Stimulated activated CD4-positive, alpha-beta T cell treated with anti-CD3 and anti-CD28 coated beads, Interleukin-4, amount 100 ng/mL, for 4 hours (primary cell): ENCODE results near the gene GRIK4.

Experiments used
- DNase-seq, 2 experiments: peaks; one replicate each; pipeline ENCODE4 v3.0.0-alpha.2; 2020

Gene GRIK4

GRCh38 chr11:120645639-120646038 is 134.1 kb downstream of the GRIK4 start:
- DNase-seq = no peak

- DNase-seq = no peak
These were observed 134.7 kb downstream of the GRIK4 start for GRCh38 chr11:120646206-120646605.

GRCh38 chr11:120647681-120648080 is 136.1 kb downstream of the GRIK4 start:
- no peak for DNase-seq

- no peak for DNase-seq
These were observed 137.2 kb downstream of the GRIK4 start for GRCh38 chr11:120648771-120649170.

DNA sequence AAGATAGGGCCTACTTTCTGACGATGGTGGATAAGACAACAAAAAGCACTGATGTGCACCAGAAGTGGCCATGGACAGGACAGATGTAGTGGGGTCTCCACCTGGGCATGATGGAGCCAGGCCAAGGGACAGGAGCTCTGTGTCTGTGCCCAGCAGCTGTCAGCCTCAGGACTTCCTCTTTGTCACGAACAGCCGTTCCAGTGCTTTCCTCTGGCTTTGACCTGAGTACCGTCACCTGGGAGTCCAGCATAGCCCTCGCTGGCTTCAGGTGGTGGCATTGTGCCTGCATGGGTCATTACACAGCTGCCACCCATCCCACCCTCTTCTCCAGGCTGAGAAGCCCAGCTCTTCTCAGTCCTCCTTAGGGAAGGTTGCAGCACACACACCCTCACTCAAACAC is 137.8 kb downstream of the GRIK4 start:
- no peak for DNase-seq

DNA sequence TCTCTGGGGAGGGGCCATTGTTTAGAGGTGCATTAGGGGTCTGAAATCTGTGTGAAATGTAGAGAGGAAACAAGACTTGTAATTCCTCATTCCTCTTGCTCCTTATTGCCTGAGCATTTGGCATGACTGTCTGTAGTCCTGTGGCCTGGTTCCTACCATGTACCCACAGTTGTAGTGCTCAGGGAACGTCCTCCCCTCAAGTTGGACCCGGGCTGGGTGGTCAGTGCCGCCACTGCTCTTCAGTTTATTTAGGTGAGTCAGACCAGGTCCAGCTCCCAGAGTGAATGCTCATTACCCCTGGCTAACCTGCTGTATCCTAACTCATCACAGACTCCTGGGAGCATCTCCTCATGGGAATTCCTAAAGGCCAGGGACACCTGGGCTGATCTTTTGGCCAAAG is 139.8 kb downstream of the GRIK4 start:
- DNase-seq = no peak

GRCh38 chr11:120651836-120652235 is 140.3 kb downstream of the GRIK4 start:
- DNase-seq = no peak

DNA sequence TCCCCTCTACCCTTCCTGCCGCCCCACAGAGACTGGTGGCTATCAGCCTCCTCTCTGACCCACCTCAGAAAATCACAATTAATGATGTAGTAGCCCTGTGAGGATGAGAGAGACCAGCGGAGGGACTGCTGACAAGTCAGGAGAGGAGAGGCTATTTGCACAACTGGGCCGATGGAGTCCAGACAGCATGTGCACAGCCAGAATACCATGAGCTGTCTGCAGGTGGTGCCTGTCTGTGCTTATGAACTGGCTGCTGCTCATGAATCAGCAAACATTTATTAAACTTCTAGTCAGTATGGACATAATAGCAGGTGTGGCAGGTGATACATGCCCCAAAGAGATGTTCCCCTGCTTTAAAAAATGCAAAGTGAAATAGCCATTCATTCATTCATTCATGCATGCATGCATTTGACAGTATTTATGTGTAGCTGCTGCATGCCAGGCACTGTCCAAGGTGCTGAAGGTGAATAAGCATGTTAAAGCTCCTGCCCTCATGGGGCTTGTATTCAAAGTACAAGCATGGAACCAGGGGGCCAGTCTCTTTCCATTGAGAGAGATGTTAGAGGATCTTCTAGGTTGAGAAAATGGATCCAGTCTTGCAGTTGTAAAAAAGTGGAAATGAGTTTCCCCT is 141.3 kb downstream of the GRIK4 start:
- no peak for DNase-seq

DNA sequence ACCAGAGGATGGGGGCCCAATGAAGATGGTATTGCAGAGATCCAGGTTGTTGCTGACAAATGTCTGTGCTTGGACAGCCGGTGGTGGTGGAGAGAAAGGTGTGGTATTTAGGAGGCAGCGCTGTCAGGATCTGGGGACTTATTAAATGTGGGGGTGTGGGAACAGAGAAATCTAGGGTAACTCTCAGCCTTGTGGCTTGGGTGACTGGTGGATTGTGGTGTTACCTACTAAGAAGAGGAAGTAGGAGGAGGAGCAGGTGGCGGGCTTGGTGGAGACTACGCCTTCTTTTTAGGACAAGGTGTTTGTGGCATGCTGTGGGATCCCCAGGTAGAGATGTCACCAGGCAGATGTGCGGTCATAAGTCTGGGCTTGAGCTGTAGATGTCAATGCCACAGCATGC is 144.0 kb downstream of the GRIK4 start:
- DNase-seq = no peak

DNA sequence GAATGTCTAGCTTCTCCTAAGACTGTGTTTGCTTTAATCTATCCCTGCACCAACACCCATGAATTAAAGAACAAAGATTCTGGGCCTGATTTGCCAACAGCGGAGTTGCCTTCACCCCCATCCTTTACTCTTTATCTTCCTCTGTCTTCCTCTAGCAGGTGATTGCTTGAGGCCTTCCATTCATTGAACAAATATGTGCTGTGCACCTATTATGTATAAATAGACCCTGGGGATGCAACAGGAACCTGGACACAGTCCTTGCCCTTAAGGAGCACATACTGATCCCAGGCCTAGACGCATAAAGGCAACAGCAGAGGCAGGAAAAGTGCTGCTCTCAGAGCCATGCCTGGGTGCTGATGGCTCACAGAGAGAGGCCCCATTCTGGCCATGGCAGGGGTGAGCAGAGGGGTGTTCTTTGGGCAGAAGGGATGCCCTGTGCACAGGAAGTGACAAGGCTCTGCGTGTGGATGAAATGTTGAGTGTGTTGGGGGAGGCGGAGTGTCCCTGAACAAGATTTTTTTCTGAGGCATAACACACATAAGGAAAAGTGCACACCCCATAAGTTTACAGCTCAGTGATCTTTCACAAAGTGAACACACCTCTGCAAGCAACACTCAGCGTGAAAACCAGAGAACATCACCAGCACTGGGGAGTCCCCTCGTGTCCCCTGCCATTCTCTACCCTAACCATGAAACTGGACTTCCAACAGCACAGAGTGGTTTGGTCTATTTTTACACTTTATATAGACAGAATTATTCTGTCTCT is 145.9 kb downstream of the GRIK4 start:
- no peak for DNase-seq

GRCh38 chr11:120658071-120658423 is 146.5 kb downstream of the GRIK4 start:
- no peak for DNase-seq

DNA sequence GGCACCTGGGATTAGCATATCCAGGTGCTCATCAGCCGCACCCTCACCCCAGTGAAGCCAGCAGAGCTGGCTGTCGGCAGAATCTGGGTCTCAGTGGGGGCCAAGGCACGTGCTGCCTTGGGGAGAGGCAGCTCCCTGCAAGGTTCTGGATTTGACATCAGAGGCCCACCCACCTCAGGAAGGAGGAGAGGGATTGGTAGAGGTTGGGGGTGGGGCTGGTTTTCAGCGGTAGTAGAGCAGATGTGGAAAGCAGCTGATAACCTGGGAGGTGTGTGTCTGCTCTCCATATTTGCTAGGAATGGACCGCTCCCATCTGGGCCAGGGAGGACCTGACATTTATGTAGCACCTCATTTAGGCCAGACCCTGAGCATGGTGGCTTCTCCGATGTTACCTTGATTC is 147.5 kb downstream of the GRIK4 start:
- no peak for DNase-seq

DNA sequence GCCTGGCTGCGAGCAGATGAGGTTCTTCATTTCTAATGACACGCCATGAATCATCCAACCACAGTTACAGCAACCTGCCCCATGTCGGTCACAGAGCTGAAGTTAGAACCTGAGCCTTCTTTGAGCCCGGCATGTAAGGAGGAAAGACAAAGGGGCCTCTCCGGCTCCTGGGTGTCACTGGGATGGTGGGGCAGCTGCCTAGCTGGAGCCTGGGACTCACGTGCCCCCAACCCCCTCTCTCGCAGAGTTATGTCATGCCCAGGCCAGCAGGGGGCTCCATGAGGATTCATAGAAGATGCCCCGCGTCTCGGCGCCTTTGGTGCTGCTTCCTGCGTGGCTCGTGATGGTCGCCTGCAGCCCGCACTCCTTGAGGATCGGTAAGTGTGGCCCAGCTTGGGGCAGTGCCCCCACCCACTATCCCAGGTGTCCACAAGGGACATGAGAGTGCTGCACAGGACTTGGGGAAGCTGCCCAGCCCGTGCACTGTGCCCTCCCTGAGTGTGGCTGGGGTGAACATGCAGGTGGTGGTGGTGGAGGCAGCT is 148.5 kb downstream of the GRIK4 start:
- peak in 1 of 2 experiments; percentile 3 for DNase-seq

GRCh38 chr11:120662071-120662676 is 150.6 kb downstream of the GRIK4 start:
- DNase-seq = no peak

- DNase-seq = no peak
These were observed 151.6 kb downstream of the GRIK4 start for GRCh38 chr11:120663142-120663541.

DNA sequence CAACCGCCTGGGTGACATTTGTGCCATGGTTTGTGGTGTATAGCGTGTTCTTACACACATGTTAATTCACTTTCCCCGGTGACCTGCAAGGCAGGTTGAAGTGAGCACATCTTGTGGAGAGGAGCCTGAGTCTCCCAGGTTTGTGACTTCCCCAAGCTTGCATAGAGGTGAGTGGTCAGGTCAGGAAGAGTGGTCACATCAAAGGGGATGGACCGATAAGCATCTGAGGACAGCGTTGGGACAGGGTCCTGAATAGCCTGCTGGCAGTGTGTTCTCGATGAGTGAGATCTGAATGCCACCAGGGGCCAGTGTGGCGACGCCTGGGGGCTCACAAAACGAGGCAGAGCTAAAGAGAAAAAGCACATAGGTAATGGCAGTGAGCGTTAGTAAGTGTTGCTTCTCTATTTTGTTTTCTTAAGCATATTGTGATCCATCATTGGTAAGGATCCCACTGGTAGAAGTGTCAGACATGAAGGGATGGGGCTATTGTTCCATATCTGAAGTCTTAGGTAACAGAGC is 154.6 kb downstream of the GRIK4 start:
- no peak for DNase-seq

DNA sequence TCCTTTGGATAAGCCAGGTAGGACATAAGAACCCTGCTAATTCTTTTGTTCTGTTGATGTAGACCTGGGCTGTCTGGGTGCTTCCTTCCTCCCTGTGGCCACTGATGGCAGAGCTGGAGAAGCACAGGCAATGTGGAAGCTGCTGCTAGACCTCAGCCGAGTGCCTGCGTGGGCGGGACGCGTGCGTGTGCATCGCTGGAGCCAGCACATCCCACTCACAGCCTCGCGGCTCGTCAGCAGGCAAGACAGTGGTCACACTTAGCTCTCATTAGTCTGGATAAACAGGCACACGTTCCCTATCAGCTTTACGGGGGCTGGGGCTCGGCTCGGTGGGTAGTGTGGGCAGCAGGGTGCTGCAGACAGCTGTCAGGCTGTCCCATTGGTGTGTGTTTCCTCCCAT is 155.7 kb downstream of the GRIK4 start:
- no peak for DNase-seq

DNA sequence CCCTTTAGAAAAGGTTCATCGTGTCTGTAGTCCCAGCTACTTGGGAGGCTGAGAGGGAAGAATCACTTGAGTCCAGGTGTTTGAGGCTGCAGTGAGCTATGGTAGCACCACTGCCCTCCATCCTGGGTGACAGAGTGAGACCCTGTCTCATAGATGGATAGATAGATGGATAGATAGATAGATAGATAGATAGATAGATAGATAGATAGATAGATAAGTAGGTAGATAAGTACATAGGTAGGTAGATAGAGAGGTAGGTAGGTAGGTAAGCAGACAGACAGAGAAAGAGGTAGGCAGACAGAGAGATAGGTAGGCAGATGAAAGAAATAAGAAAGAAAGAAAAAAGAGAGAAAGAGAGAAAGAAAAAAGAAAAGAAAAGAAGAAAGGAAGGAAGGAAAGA is 156.4 kb downstream of the GRIK4 start:
- DNase-seq = no peak

DNA sequence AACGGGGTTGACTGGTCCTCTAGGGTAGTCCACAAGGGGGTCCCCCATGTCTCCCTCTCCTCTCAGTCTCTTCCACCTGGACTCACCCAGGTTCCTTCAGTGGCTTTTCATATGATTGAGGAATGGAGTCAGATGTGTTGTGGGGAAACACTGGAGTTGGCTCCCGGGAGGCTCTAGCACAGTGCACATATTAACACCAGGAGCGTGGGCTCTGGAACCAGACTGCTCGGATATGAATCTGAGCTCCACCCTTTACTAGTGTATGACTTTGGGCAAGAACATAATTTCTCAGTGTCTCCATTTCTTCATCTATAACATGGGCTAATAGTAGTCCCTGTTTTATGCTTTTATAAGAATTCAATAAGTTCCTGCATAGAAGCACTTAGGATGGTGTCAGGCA is 157.0 kb downstream of the GRIK4 start:
- no peak for DNase-seq

- no peak for DNase-seq
These were observed 163.0 kb downstream of the GRIK4 start for GRCh38 chr11:120674542-120674941.

DNA sequence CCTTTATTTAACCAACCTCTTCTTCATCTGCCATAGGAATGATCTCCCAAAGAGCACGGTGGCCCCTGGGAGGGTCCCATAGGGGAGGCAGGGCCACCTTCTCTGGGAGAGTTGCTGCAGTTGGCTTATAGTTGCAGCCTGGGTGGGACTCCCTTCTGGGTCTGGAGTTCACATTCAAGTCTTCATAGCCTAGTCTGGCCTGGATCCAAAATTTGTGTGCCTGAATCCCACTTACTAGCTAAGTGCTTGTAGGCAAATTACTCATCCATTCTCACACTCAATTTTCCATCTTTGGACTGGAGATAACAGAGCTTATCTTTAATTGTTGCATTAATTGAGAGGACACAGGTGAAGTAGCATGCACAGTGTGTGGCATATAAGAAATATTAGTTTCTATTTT is 163.6 kb downstream of the GRIK4 start:
- no peak for DNase-seq

DNA sequence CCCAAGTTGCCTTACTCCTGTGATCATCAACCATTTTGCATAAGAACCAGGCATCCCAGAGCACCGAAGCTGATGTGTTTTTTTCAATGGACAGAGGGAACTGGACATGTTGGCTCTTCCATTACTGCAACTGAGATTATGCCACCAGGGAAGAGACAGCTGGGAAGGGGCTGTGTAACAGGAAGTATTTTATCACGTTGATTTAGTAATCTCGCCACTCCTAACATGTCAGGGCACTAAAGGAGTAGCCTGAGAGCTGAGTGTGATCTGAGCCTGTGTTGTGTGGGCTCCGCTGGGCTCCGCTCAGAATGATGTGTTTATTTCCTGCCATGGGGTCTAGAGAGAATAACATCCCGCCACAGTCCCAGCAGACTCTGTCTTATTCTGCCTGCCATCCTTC is 165.4 kb downstream of the GRIK4 start:
- DNase-seq = no peak

GRCh38 chr11:120680322-120680721 is 168.8 kb downstream of the GRIK4 start:
- no peak for DNase-seq
